Measurements from ENCODE around the gene ZNF185. TPM values are rescaled to one million over a fixed set of nuclear protein-coding genes. Genes with fewer than 3 reads are reported as not detected.

ZNF185 gene
- total RNA-seq, 4 donors from 2014 or later: 3.6 to 7.0 (median 5.8) TPM

- no peak for TF ChIP-seq CTCF (IDR thresholded peaks at IDR 0.05; ENCODE audit: low read depth)
These were observed 28.4 kb downstream of the ZNF185 start for GRCh38 chrX:152926279-152926678.

- no peak for TF ChIP-seq CTCF (IDR thresholded peaks at IDR 0.05; ENCODE audit: low read depth)
These were observed 29.1 kb downstream of the ZNF185 start for GRCh38 chrX:152926923-152927322.

DNA sequence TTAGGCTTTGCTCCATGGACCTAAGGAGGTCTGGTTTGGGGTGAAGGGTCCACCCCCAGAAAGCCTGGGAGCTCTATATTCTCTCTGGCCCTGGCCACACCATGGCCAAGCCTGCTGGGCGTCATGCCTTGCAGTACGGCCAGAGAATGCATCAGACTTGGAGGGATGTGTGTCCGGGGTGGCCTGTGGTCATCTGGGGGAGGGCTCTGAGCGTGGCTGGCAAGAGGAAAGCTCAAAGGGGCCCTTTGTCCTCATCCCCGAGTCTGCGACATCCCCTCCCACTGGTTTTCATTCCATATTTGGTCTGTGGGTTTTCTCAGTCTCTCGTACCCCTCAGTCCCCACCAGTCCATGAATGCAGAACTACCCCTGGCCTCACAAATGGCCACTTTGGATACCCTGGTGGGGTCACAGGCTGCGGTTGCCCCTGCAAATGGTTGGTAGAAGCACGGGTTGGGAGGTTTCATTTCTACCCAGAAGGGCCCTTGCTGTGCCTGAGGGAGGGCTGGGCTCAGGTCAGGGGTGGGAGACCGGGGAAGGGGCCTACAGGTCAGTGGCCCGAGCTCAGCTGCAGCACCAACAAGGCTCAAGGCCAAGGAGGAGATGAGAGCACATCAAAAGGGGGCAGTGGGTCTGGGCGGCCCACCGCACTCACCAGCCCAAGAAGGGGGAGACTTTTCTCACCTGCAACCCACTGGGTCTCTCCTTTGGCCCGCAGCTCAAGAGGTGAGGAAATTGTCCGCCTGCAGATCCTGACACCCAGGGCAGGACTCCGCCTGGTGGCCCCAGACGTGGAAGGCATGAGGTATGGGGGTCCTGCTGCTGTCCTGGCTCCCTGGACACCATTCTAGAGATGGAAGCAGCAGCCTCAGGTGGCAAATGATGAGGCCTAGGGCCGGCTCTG, 30.2 kb downstream of the ZNF185 start:
- TF ChIP-seq CTCF (IDR thresholded peaks at IDR 0.05; ENCODE audit: low read depth): no peak

GRCh38 chrX:152928761-152929400, 31.0 kb downstream of the ZNF185 start:
- TF ChIP-seq CTCF (IDR thresholded peaks at IDR 0.05; ENCODE audit: low read depth): no peak

- no peak for TF ChIP-seq CTCF (IDR thresholded peaks at IDR 0.05; ENCODE audit: low read depth)
These were observed 32.0 kb downstream of the ZNF185 start for GRCh38 chrX:152929898-152930297.

GRCh38 chrX:152930516-152930915, 32.6 kb downstream of the ZNF185 start:
- TF ChIP-seq CTCF (IDR thresholded peaks at IDR 0.05; ENCODE audit: low read depth): no peak

GRCh38 chrX:152932144-152932543, 34.3 kb downstream of the ZNF185 start:
- no peak for TF ChIP-seq CTCF (IDR thresholded peaks at IDR 0.05; ENCODE audit: low read depth)
